GM13977 (cell line): ENCODE measurements around the gene ARHGEF19.
"Not testable (repeated sequence)": the region's sequence is repeated elsewhere in the genome, so short reads cannot be mapped to it uniquely, and the experiment has no call there.

Experiments
- DNase-seq: peaks from one replicate; pipeline ENCODE4 v3.0.0; 2012; ENCODE audit warnings: low spot score
- CTCF ChIP-seq: IDR thresholded peaks from 2 replicates; pipeline ENCODE4 v1.5.1; 2012; ENCODE audit warnings: mild to moderate bottlenecking, control low read depth; ENCODE audit not compliant: insufficient read depth; ENCODE audit errors: extremely low read depth, missing control alignments
- in situ Hi-C: fragments of 300-500 bp; cut with MboI; formaldehyde crosslinking; loops from one replicate; pipeline ENCODE4 v1.12.0; 2022; ENCODE audit warnings: low sequenced_read_pairs, low pct_unique_long_range_greater_than_20kb, mixed read lengths, inconsistent platforms; ENCODE audit not compliant: unreplicated experiment

ARHGEF19 gene

GRCh38 chr1:16164213-16165072, 48.0 kb downstream of the ARHGEF19 start:
- in situ Hi-C loops: no loop called here

GRCh38 chr1:16163608-16164212, 48.7 kb downstream of the ARHGEF19 start:
- in situ Hi-C loops, DNase-seq: not testable (repeated sequence)

More at GRCh38 chr1:16164213-16165072, 48.0 kb downstream of the ARHGEF19 start:
- TF ChIP-seq CTCF: no peak
- no peak for DNase-seq

GRCh38 chr1:16162163-16162822, 50.2 kb downstream of the ARHGEF19 start:
- TF ChIP-seq CTCF: no peak
- no peak for DNase-seq
- in situ Hi-C loops: no loop called here

GRCh38 chr1:16161717-16162116, 50.7 kb downstream of the ARHGEF19 start:
- no peak for TF ChIP-seq CTCF
- in situ Hi-C loops: no loop called here
- no peak for DNase-seq

GRCh38 chr1:16158993-16159831, 53.2 kb downstream of the ARHGEF19 start:
- TF ChIP-seq CTCF: no peak

GRCh38 chr1:16158025-16158424, 54.4 kb downstream of the ARHGEF19 start:
- in situ Hi-C loops: no loop called here
- TF ChIP-seq CTCF: no peak

More at GRCh38 chr1:16158993-16159831, 53.2 kb downstream of the ARHGEF19 start:
- in situ Hi-C loops: no loop called here
- DNase-seq: no peak

More at GRCh38 chr1:16158025-16158424, 54.4 kb downstream of the ARHGEF19 start:
- no peak for DNase-seq
